ENCODE data around the gene UNC93A. TPM values are rescaled to one million over a fixed set of nuclear protein-coding genes. Genes with fewer than 3 reads are reported as not detected.

The UNC93A gene
- total RNA-seq, 1 experiment from 2014 or later = not detected

DNA sequence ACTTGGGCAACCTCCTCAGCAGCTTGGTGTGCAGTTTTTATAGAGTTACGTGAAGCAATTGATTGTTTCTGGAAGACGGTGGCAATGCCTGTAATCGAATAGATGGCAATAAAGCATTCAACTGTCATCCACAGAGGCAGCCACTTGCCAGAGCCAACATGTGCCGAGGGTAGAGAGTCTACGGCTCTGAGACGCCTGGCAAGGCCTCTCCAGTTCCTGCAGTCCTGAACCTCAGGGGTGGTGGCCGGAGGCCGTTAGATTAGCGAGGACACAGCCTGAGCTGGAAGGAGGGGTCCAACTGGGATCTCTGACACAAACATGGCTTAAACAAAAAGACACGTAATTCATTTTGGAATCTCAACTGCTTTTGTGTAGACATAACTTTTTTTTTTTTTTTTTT, 33.0 kb downstream of the UNC93A start:
- H3K4me3 ChIP-seq (replicated peaks in 1 of 2; ENCODE audit: low read depth in 1 of 2, low read length in 2 of 2) = no peak overlapping the region
- no peak overlapping the region for H3K9ac ChIP-seq (ENCODE audit: low read length)
- no peaks in the 10 kb centered on the region for H3K79me2 ChIP-seq (ENCODE audit: insufficient read depth, low read length)
- intact Hi-C loops (cut with micrococcal nuclease) = no loop called here
- H4K20me1 ChIP-seq (ENCODE audit: insufficient read depth) = no peaks in the 10 kb centered on the region
- peaks cover 59% of the 10 kb centered on the region for H3K27me3 ChIP-seq (ENCODE audit: insufficient read depth, low read length)
- DNase-seq (ENCODE audit: low read depth, low spot score) (no peak), ATAC-seq (no peak)
- POLR2A ChIA-PET = no interaction called here
- no peaks in the 10 kb centered on the region for H3K9me2 ChIP-seq (ENCODE audit: insufficient read depth)
- BruUV-seq (replicated peaks) = no TSS peak
- RAD21 ChIA-PET (ENCODE audit: low non-redundant PET in 1 of 2, low total read pairs in 2 of 2, uncharacterized antibody in 2 of 2, unreplicated experiment in 2 of 2) = no interaction called here
- CTCF ChIA-PET = no interaction called here
- no peaks in the 10 kb centered on the region for H3K9me3 ChIP-seq (ENCODE audit: control insufficient read depth in 1 of 2, insufficient read depth in 1 of 2, low read depth in 1 of 2, low read length in 2 of 2)
- no peaks in the 10 kb centered on the region for H3K36me3 ChIP-seq (ENCODE audit: control insufficient read depth in 1 of 2, insufficient read depth in 2 of 2, low read length in 2 of 2)
- H3K4me1 ChIP-seq (ENCODE audit: control insufficient read depth in 1 of 2, insufficient read depth in 2 of 2, low read length in 2 of 2) = peaks cover 3 to 4% of the 10 kb centered on the region in 2 experiments; a peak in 2 of 4 replicates
- no peak overlapping the region for H3K27ac ChIP-seq (ENCODE audit: low read depth, low read length)
- no peak overlapping the region for H3K4me2 ChIP-seq (ENCODE audit: low read length)
- no peak overlapping the region for H2AFZ ChIP-seq (ENCODE audit: low read depth, low read length, poor library complexity, severe bottlenecking)
- TF ChIP-seq SP1 (IDR thresholded peaks at IDR 0.05; ENCODE audit: low read depth) (no peak), POLR2A (IDR thresholded peaks at IDR 0.05; ENCODE audit: borderline replicate concordance, extremely low read depth, insufficient read depth, insufficient read length) (no peak), CTCF (IDR thresholded peaks at IDR 0.05 in 2 of 3, conservative IDR thresholded peaks at IDR 0.05 in 1 of 3; ENCODE audit: borderline replicate concordance in 1 of 3, insufficient read depth in 1 of 3, low read depth in 2 of 3, low read length in 2 of 3) (no peak), ZFX (IDR thresholded peaks at IDR 0.05) (no peak), CBX3 (IDR thresholded peaks at IDR 0.05; ENCODE audit: low read depth) (no peak), FOSL1 (IDR thresholded peaks at IDR 0.05; ENCODE audit: low read depth) (no peak), EGR1 (IDR thresholded peaks at IDR 0.05; ENCODE audit: low read depth) (no peak), EZH2 (IDR thresholded peaks at IDR 0.05) (no peak), JUND (IDR thresholded peaks at IDR 0.05) (no peak), ZNF274 (IDR thresholded peaks at IDR 0.05; ENCODE audit: low read depth, low read length) (no peak)
- TF ChIP-seq, protein P1, sequence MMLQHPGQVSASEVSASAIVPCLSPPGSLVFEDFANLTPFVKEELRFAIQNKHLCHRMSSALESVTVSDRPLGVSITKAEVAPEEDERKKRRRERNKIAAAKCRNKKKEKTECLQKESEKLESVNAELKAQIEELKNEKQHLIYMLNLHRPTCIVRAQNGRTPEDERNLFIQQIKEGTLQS (IDR thresholded peaks at IDR 0.05) = no peak

All from HCT116 (cell line).